DOHH2 (cell line): Measurements from ENCODE around the gene BNIP2.

Source experiments
- H3F3A ChIP-seq: fragments of 200-600 bp; sonication (generic), shearing (Covaris generic); 2 replicates; pipeline ENCODE4 v1.6.0; 2016; ENCODE audit warnings: antibody characterized with exemption, mild to moderate bottlenecking; ENCODE audit not compliant: control insufficient read depth, insufficient read depth
- H3K27ac ChIP-seq: fragments of 200-600 bp; sonication (generic); 2 replicates; pipeline ENCODE4 v1.5.1; 2014; ENCODE audit warnings: low read depth, mild to moderate bottlenecking, low read length, moderate library complexity
- H3K27me3 ChIP-seq: fragments of 200-600 bp; sonication (generic); 2 replicates; pipeline ENCODE4 v1.6.1; 2014; ENCODE audit warnings: mild to moderate bottlenecking, low read length, mixed read lengths; ENCODE audit not compliant: control insufficient read depth
- H3K36me3 ChIP-seq: fragments of 200-600 bp; sonication (generic); 2 replicates; pipeline ENCODE4 v1.6.1; 2014; ENCODE audit warnings: mild to moderate bottlenecking, low read length, moderate library complexity, mixed read lengths; ENCODE audit not compliant: control insufficient read depth
- H3K4me1 ChIP-seq: fragments of 200-600 bp; sonication (generic); 2 replicates; pipeline ENCODE4 v1.6.1; 2014; ENCODE audit warnings: mild to moderate bottlenecking, low read length, mixed read lengths; ENCODE audit not compliant: control insufficient read depth
- H3K4me2 ChIP-seq: fragments of 200-600 bp; sonication (generic); 2 replicates; pipeline ENCODE4 v1.6.0; 2014; ENCODE audit warnings: mild to moderate bottlenecking, low read length, moderate library complexity
- H3K4me3 ChIP-seq: fragments of 200-600 bp; sonication (generic); 2 replicates; pipeline ENCODE4 v1.5.1; 2014; ENCODE audit warnings: mild to moderate bottlenecking, low read length, mixed read lengths
- H3K79me2 ChIP-seq: fragments of 200-600 bp; sonication (generic); 2 replicates; pipeline ENCODE4 v1.6.1; 2014; ENCODE audit warnings: mild to moderate bottlenecking, low read length, mixed read lengths; ENCODE audit not compliant: control insufficient read depth
- H3K9me2 ChIP-seq: fragments of 200-600 bp; sonication (generic); replicated peaks from 2 replicates; pipeline ENCODE4 v1.6.1; 2014; ENCODE audit warnings: mild to moderate bottlenecking, low read length, mixed read lengths; ENCODE audit not compliant: control insufficient read depth
- H3K9me3 ChIP-seq: fragments of 200-600 bp; sonication (generic); 2 replicates; pipeline ENCODE4 v1.6.1; 2014; ENCODE audit warnings: antibody characterized with exemption, low read length, mixed read lengths; ENCODE audit not compliant: control insufficient read depth, insufficient read depth
- H4K20me1 ChIP-seq: fragments of 200-600 bp; sonication (generic); 2 replicates; pipeline ENCODE4 v1.6.0; 2014; ENCODE audit warnings: low read depth, mild to moderate bottlenecking, antibody characterized with exemption, low read length, moderate library complexity; ENCODE audit not compliant: control insufficient read depth, insufficient read depth
- EZH2phosphoT487 ChIP-seq: fragments of 200-600 bp; sonication (generic); IDR thresholded peaks from 2 replicates; pipeline ENCODE4 v1.6.1; 2017; ENCODE audit warnings: borderline replicate concordance, mild to moderate bottlenecking, antibody characterized with exemption, low read length, moderate library complexity, mixed read lengths
- TF ChIP-seq, protein P1 (sequence below): fragments of 200-600 bp; sonication (generic); IDR thresholded peaks from one replicate; pipeline ENCODE4 v1.5.1; 2014; ENCODE audit warnings: antibody characterized with exemption, mild to moderate bottlenecking, low read depth, low read length; ENCODE audit not compliant: poor library complexity, severe bottlenecking

BNIP2 gene

GRCh38 chr15:59616379-59616778 is 72.7 kb downstream of the BNIP2 start:
- TF ChIP-seq, protein P1, sequence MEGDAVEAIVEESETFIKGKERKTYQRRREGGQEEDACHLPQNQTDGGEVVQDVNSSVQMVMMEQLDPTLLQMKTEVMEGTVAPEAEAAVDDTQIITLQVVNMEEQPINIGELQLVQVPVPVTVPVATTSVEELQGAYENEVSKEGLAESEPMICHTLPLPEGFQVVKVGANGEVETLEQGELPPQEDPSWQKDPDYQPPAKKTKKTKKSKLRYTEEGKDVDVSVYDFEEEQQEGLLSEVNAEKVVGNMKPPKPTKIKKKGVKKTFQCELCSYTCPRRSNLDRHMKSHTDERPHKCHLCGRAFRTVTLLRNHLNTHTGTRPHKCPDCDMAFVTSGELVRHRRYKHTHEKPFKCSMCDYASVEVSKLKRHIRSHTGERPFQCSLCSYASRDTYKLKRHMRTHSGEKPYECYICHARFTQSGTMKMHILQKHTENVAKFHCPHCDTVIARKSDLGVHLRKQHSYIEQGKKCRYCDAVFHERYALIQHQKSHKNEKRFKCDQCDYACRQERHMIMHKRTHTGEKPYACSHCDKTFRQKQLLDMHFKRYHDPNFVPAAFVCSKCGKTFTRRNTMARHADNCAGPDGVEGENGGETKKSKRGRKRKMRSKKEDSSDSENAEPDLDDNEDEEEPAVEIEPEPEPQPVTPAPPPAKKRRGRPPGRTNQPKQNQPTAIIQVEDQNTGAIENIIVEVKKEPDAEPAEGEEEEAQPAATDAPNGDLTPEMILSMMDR: no peak
- no peak for TF ChIP-seq EZH2phosphoT487
- Histone ChIP-seq H3K27ac (no peak overlapping the region), H3K9me3 (peaks cover 10% of the 10 kb centered on the region; the same call in 1 of the 2 replicates), H3K36me3 (no peaks in the 10 kb centered on the region), H3F3A (no peaks in the 10 kb centered on the region), H4K20me1 (no peaks in the 10 kb centered on the region), H3K4me1 (peaks cover 24% of the 10 kb centered on the region), H3K4me3 (no peak overlapping the region), H3K4me2 (no peak overlapping the region), H3K79me2 (no peaks in the 10 kb centered on the region), H3K9me2 (no peaks in the 10 kb centered on the region), H3K27me3 (no peaks in the 10 kb centered on the region)

- Histone ChIP-seq H3K79me2 (no peaks in the 10 kb centered on the region), H3K27me3 (no peaks in the 10 kb centered on the region), H3K36me3 (no peaks in the 10 kb centered on the region), H4K20me1 (no peaks in the 10 kb centered on the region), H3K9me2 (no peaks in the 10 kb centered on the region), H3K4me1 (peaks cover 24% of the 10 kb centered on the region), H3F3A (no peaks in the 10 kb centered on the region), H3K27ac (no peak overlapping the region), H3K9me3 (peaks cover 10% of the 10 kb centered on the region; the same call in 1 of the 2 replicates), H3K4me3 (no peak overlapping the region; the same call in 1 of the 2 replicates), H3K4me2 (no peak overlapping the region; the same call in 1 of the 2 replicates)
- TF ChIP-seq EZH2phosphoT487: no peak
- TF ChIP-seq, protein P1: no peak
These were observed 73.5 kb downstream of the BNIP2 start for GRCh38 chr15:59615661-59616060.

DNA sequence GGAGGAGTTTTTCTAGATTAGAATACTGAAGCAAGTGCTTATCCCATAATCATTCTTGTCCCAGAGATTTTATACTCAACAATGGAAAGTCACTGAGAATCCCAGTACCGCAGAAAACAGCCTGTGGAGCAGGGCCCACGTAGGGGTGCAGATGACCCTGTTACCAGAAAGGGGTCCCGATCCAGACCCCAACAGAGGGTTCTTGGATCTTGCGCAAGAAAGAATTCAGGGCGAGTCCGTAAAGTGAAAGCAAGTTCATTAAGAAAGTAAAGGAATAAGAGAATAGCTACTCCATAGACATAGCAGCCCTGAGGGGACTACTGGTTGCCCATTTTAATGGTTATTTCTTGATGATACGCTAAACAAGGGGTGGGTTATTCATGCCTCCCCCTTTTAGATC is 75.0 kb downstream of the BNIP2 start:
- Histone ChIP-seq H3K79me2 (no peaks in the 10 kb centered on the region), H3K4me3 (peak overlapping the region; percentile 41; the same call in 1 of the 2 replicates), H3K27me3 (no peaks in the 10 kb centered on the region), H3K9me3 (peaks cover 10% of the 10 kb centered on the region; the same call in 1 of the 2 replicates), H3F3A (no peaks in the 10 kb centered on the region), H3K9me2 (no peaks in the 10 kb centered on the region), H3K4me1 (peaks cover 24% of the 10 kb centered on the region), H3K36me3 (no peaks in the 10 kb centered on the region), H3K27ac (no peak overlapping the region), H3K4me2 (no peak overlapping the region), H4K20me1 (no peaks in the 10 kb centered on the region)
- TF ChIP-seq EZH2phosphoT487: no peak
- TF ChIP-seq, protein P1: no peak
